Measurements from ENCODE around the gene TGFBI.
A peak's percentile ranks its signal among the peaks of the same experiment; 100 is the strongest.
"Not testable (repeated sequence)": the region's sequence is repeated elsewhere in the genome, so short reads cannot be mapped to it uniquely, and the experiment has no call there.

TGFBI gene

GRCh38 chr5:136043551-136043950 lies 14.8 kb downstream of the TGFBI start:
- Mint-ChIP-seq H3K4me1 (no peaks in the 10 kb centered on the region), H3K27me3 (peaks cover 2% of the 10 kb centered on the region), H3K27ac (no peak overlapping the region), H3K9me3 (no peaks in the 10 kb centered on the region), H3K36me3 (no peaks in the 10 kb centered on the region), H3K4me3 (no peak overlapping the region)

- no peaks in the 10 kb centered on the region for H3K9me3 Mint-ChIP-seq
- H3K4me1 Mint-ChIP-seq: no peaks in the 10 kb centered on the region
- no peak overlapping the region for H3K27ac Mint-ChIP-seq
- no peak overlapping the region for H3K4me3 Mint-ChIP-seq
- H3K36me3 Mint-ChIP-seq: no peaks in the 10 kb centered on the region
- peaks cover 2% of the 10 kb centered on the region for H3K27me3 Mint-ChIP-seq
These were observed 15.3 kb downstream of the TGFBI start for GRCh38 chr5:136043968-136044610.

GRCh38 chr5:136045026-136045425 lies 16.2 kb downstream of the TGFBI start:
- H3K4me3 Mint-ChIP-seq, H3K36me3 Mint-ChIP-seq, H3K4me1 Mint-ChIP-seq, H3K9me3 Mint-ChIP-seq, H3K27me3 Mint-ChIP-seq, H3K27ac Mint-ChIP-seq: not testable (repeated sequence)

- Mint-ChIP-seq H3K4me3 (no peak overlapping the region), H3K27ac (no peak overlapping the region), H3K4me1 (no peaks in the 10 kb centered on the region), H3K27me3 (peaks cover 2% of the 10 kb centered on the region), H3K36me3 (no peaks in the 10 kb centered on the region), H3K9me3 (no peaks in the 10 kb centered on the region)
These were observed 17.5 kb downstream of the TGFBI start for GRCh38 chr5:136046246-136046645.

GRCh38 chr5:136047858-136048257 lies 19.1 kb downstream of the TGFBI start:
- Mint-ChIP-seq H3K27ac (no peak overlapping the region), H3K9me3 (no peaks in the 10 kb centered on the region), H3K27me3 (peaks cover 2% of the 10 kb centered on the region), H3K36me3 (no peaks in the 10 kb centered on the region), H3K4me3 (no peak overlapping the region), H3K4me1 (no peaks in the 10 kb centered on the region)

GRCh38 chr5:136048966-136049365 lies 20.2 kb downstream of the TGFBI start:
- no peaks in the 10 kb centered on the region for H3K9me3 Mint-ChIP-seq
- no peaks in the 10 kb centered on the region for H3K4me1 Mint-ChIP-seq
- no peaks in the 10 kb centered on the region for H3K36me3 Mint-ChIP-seq
- peaks cover 2% of the 10 kb centered on the region for H3K27me3 Mint-ChIP-seq
- H3K4me3 Mint-ChIP-seq: no peak overlapping the region
- H3K27ac Mint-ChIP-seq: no peak overlapping the region

- Mint-ChIP-seq H3K9me3 (no peaks in the 10 kb centered on the region), H3K4me3 (no peak overlapping the region), H3K27me3 (peaks cover 2% of the 10 kb centered on the region), H3K4me1 (no peaks in the 10 kb centered on the region), H3K27ac (no peak overlapping the region), H3K36me3 (no peaks in the 10 kb centered on the region)
These were observed 22.9 kb downstream of the TGFBI start for GRCh38 chr5:136051486-136052220.

GRCh38 chr5:136052692-136053335 lies 24.0 kb downstream of the TGFBI start:
- H3K4me1 Mint-ChIP-seq: no peaks in the 10 kb centered on the region
- H3K9me3 Mint-ChIP-seq: no peaks in the 10 kb centered on the region
- no peaks in the 10 kb centered on the region for H3K36me3 Mint-ChIP-seq
- H3K4me3 Mint-ChIP-seq: no peak overlapping the region
- H3K27me3 Mint-ChIP-seq: no peaks in the 10 kb centered on the region
- H3K27ac Mint-ChIP-seq: no peak overlapping the region

GRCh38 chr5:136053336-136054141 lies 24.8 kb downstream of the TGFBI start:
- no peaks in the 10 kb centered on the region for H3K4me1 Mint-ChIP-seq
- no peak overlapping the region for H3K4me3 Mint-ChIP-seq
- H3K9me3 Mint-ChIP-seq: no peaks in the 10 kb centered on the region
- no peak overlapping the region for H3K27ac Mint-ChIP-seq
- H3K27me3 Mint-ChIP-seq: no peaks in the 10 kb centered on the region
- no peaks in the 10 kb centered on the region for H3K36me3 Mint-ChIP-seq

GRCh38 chr5:136054142-136055019 lies 25.6 kb downstream of the TGFBI start:
- Mint-ChIP-seq H3K36me3 (no peaks in the 10 kb centered on the region), H3K27me3 (no peaks in the 10 kb centered on the region), H3K27ac (no peak overlapping the region), H3K9me3 (no peaks in the 10 kb centered on the region), H3K4me1 (no peaks in the 10 kb centered on the region), H3K4me3 (no peak overlapping the region)

GRCh38 chr5:136055612-136056309 lies 27.0 kb downstream of the TGFBI start:
- Mint-ChIP-seq H3K27me3 (no peaks in the 10 kb centered on the region), H3K9me3 (no peaks in the 10 kb centered on the region), H3K4me3 (no peak overlapping the region), H3K27ac (no peak overlapping the region), H3K36me3 (no peaks in the 10 kb centered on the region), H3K4me1 (no peaks in the 10 kb centered on the region)

GRCh38 chr5:136056336-136056735 lies 27.5 kb downstream of the TGFBI start:
- Mint-ChIP-seq H3K27me3 (no peaks in the 10 kb centered on the region), H3K4me1 (no peaks in the 10 kb centered on the region), H3K4me3 (no peak overlapping the region), H3K27ac (no peak overlapping the region), H3K9me3 (no peaks in the 10 kb centered on the region), H3K36me3 (no peaks in the 10 kb centered on the region)

GRCh38 chr5:136056771-136057335 lies 28.1 kb downstream of the TGFBI start:
- H3K27ac Mint-ChIP-seq: no peak overlapping the region
- no peaks in the 10 kb centered on the region for H3K9me3 Mint-ChIP-seq
- H3K4me3 Mint-ChIP-seq: no peak overlapping the region
- no peaks in the 10 kb centered on the region for H3K27me3 Mint-ChIP-seq
- H3K36me3 Mint-ChIP-seq: no peaks in the 10 kb centered on the region
- H3K4me1 Mint-ChIP-seq: no peaks in the 10 kb centered on the region

GRCh38 chr5:136057401-136058038 lies 28.7 kb downstream of the TGFBI start:
- H3K4me3 Mint-ChIP-seq: no peak overlapping the region
- H3K36me3 Mint-ChIP-seq: no peaks in the 10 kb centered on the region
- H3K27me3 Mint-ChIP-seq: no peaks in the 10 kb centered on the region
- H3K27ac Mint-ChIP-seq: peak overlapping the region; percentile 8
- no peaks in the 10 kb centered on the region for H3K9me3 Mint-ChIP-seq
- H3K4me1 Mint-ChIP-seq: no peaks in the 10 kb centered on the region

All from activated naive CD4-positive, alpha-beta T cell treated with anti-CD3 and anti-CD28 coated beads, Interleukin-2, amount 50 U/mL, for 24 hours (primary cell).